MM.1S (cell line): Measurements from ENCODE around the gene ECHDC3.

Source experiments
- DNase-seq: peaks from one replicate; pipeline ENCODE4 v3.0.0-alpha.2; 2015
- H2AFZ ChIP-seq: fragments of 300-600 bp; sonication (generic); 2 replicates; pipeline ENCODE4 v1.6.0; 2016; ENCODE audit warnings: antibody characterized with exemption, low read length
- H3F3A ChIP-seq: fragments of 300-600 bp; sonication (generic); 2 replicates; pipeline ENCODE4 v1.6.1; 2016; ENCODE audit warnings: mild to moderate bottlenecking, antibody characterized with exemption, low read length, moderate library complexity, mixed read lengths; ENCODE audit not compliant: insufficient read depth
- H3K27ac ChIP-seq: fragments of 300-600 bp; sonication (generic); 2 replicates; pipeline ENCODE4 v1.5.1; 2016; ENCODE audit warnings: mild to moderate bottlenecking, low read length
- H3K27me3 ChIP-seq: fragments of 300-600 bp; sonication (generic); replicated peaks from 2 replicates; pipeline ENCODE4 v1.6.0; 2016; ENCODE audit warnings: low read length; ENCODE audit not compliant: insufficient read depth
- H3K36me3 ChIP-seq: fragments of 300-600 bp; sonication (generic); replicated peaks from 2 replicates; pipeline ENCODE4 v1.6.1; 2016; ENCODE audit warnings: mild to moderate bottlenecking, low read length, mixed read lengths; ENCODE audit not compliant: insufficient read depth
- H3K4me1 ChIP-seq: fragments of 300-600 bp; sonication (generic); 2 replicates; pipeline ENCODE4 v1.6.1; 2016; ENCODE audit warnings: low read length, mixed read lengths
- H3K4me2 ChIP-seq: fragments of 300-600 bp; sonication (generic); 2 replicates; pipeline ENCODE4 v1.6.0; 2016; ENCODE audit warnings: low read depth, low read length
- H3K4me3 ChIP-seq: fragments of 300-600 bp; sonication (generic); 2 replicates; pipeline ENCODE4 v1.5.1; 2016; ENCODE audit warnings: low read length, mixed read lengths
- H3K79me2 ChIP-seq: fragments of 300-600 bp; sonication (generic); 2 replicates; pipeline ENCODE4 v1.6.1; 2016; ENCODE audit warnings: mixed run types, low read length, mixed read lengths
- H3K9ac ChIP-seq: fragments of 300-600 bp; sonication (generic); 2 replicates; pipeline ENCODE4 v1.6.1; 2016; ENCODE audit warnings: low read length, mixed read lengths
- H3K9me2 ChIP-seq: fragments of 300-600 bp; sonication (generic); replicated peaks from 2 replicates; pipeline ENCODE4 v1.6.1; 2016; ENCODE audit warnings: mild to moderate bottlenecking, low read length, mixed read lengths; ENCODE audit not compliant: insufficient read depth
- H3K9me3 ChIP-seq: fragments of 300-600 bp; sonication (generic); replicated peaks from 2 replicates; pipeline ENCODE4 v1.6.1; 2016; ENCODE audit warnings: mild to moderate bottlenecking, low read length, mixed read lengths; ENCODE audit not compliant: insufficient read depth
- H4K20me1 ChIP-seq: fragments of 300-600 bp; sonication (generic); 2 replicates; pipeline ENCODE4 v1.6.1; 2016; ENCODE audit warnings: mild to moderate bottlenecking, low read length, moderate library complexity, mixed read lengths; ENCODE audit not compliant: insufficient read depth
- CTCF ChIP-seq: fragments of 300-600 bp; sonication (generic); IDR thresholded peaks from 2 replicates; pipeline ENCODE4 v1.5.1; 2016; ENCODE audit warnings: antibody characterized with exemption, low read length, mixed read lengths
- EZH2 ChIP-seq: fragments of 300-600 bp; sonication (generic); optimal IDR thresholded peaks from 2 replicates; pipeline ENCODE3; 2017; ENCODE audit warnings: low read depth, mild to moderate bottlenecking, antibody characterized with exemption, low read length, mixed read lengths
- EZH2phosphoT487 ChIP-seq: fragments of 300-600 bp; sonication (generic); IDR thresholded peaks from 2 replicates; pipeline ENCODE4 v1.6.1; 2018; ENCODE audit warnings: antibody characterized with exemption, low read length

ECHDC3 gene

DNA sequence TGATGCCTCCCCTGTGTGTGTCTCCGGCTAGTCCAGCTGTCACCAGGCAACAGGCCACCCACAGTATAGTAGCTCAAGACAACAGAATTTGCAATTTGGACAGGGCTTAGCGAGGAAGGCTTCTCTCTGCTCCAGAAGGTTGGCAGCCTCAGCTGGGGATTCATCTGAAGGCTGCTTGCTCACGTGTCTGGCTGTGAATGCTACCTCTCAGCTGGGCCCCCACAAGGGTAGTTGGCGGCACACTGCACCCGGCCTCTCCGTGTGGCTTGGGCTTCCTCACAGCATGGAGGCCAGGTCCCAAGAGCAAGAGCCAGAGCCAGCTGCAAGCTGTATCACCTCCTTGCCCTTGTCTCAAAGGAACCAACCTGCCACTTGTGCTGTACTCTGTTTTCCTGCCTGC lies 19.2 kb downstream of the ECHDC3 start:
- no peak overlapping the region for H2AFZ ChIP-seq
- no peaks in the 10 kb centered on the region for H3K9me3 ChIP-seq
- 0 out of 2 replicates have a peak, but pooled peaks cover 5% of the 10 kb centered on the region for H3K27me3 ChIP-seq
- no peaks in the 10 kb centered on the region for H3K36me3 ChIP-seq
- no peak overlapping the region for H3K27ac ChIP-seq
- no peak overlapping the region for H3K4me2 ChIP-seq
- H3K79me2 ChIP-seq: no peaks in the 10 kb centered on the region
- no peak overlapping the region for H3K9ac ChIP-seq
- no peak overlapping the region for H3K4me3 ChIP-seq
- no peaks in the 10 kb centered on the region for H4K20me1 ChIP-seq
- no peaks in the 10 kb centered on the region for H3K9me2 ChIP-seq
- TF ChIP-seq CTCF (no peak), EZH2 (no peak), EZH2phosphoT487 (no peak)
- no peaks in the 10 kb centered on the region for H3F3A ChIP-seq
- no peaks in the 10 kb centered on the region for H3K4me1 ChIP-seq
- DNase-seq: no peak

GRCh38 chr10:11762706-11763500 lies 20.7 kb downstream of the ECHDC3 start:
- H4K20me1 ChIP-seq: no peaks in the 10 kb centered on the region
- no peak overlapping the region for H3K4me2 ChIP-seq
- 0 out of 2 replicates have a peak, but pooled peaks cover 5% of the 10 kb centered on the region for H3K27me3 ChIP-seq
- H3K9ac ChIP-seq: no peak overlapping the region
- H2AFZ ChIP-seq: no peak overlapping the region
- H3F3A ChIP-seq: no peaks in the 10 kb centered on the region
- H3K9me2 ChIP-seq: no peaks in the 10 kb centered on the region
- H3K4me3 ChIP-seq: no peak overlapping the region
- no peaks in the 10 kb centered on the region for H3K9me3 ChIP-seq
- no peaks in the 10 kb centered on the region for H3K36me3 ChIP-seq
- H3K27ac ChIP-seq: no peak overlapping the region
- DNase-seq: no peak
- H3K4me1 ChIP-seq: no peaks in the 10 kb centered on the region
- H3K79me2 ChIP-seq: no peaks in the 10 kb centered on the region
- TF ChIP-seq CTCF (no peak), EZH2phosphoT487 (no peak), EZH2 (no peak)

DNA sequence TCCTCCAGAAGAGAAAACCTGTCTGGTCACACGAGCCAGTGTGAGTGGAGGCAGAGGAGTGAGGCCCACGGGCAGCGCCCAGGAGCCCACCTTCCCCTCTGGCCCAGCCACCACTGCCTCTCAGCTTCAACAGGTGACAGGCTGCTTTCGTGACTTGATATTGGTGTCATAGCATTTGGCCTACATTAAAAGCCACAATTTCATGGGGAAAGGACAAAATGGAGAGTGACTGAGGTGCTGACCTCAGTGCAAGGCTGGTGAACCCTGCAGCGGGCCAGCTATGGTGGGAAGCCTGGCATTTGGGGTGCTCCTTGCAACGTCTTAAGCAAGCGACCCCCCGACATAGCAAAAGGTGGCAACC lies 21.3 kb downstream of the ECHDC3 start:
- no peaks in the 10 kb centered on the region for H3K4me1 ChIP-seq
- no peak overlapping the region for H3K4me2 ChIP-seq
- H3K27ac ChIP-seq: no peak overlapping the region
- H3F3A ChIP-seq: no peaks in the 10 kb centered on the region
- H3K79me2 ChIP-seq: no peaks in the 10 kb centered on the region
- no peak overlapping the region for H2AFZ ChIP-seq
- no peaks in the 10 kb centered on the region for H4K20me1 ChIP-seq
- H3K27me3 ChIP-seq: 0 out of 2 replicates have a peak, but pooled peaks cover 5% of the 10 kb centered on the region
- H3K9ac ChIP-seq: no peak overlapping the region
- no peaks in the 10 kb centered on the region for H3K9me3 ChIP-seq
- no peak for TF ChIP-seq EZH2phosphoT487
- TF ChIP-seq EZH2: no peak
- TF ChIP-seq CTCF: no peak
- H3K36me3 ChIP-seq: no peaks in the 10 kb centered on the region
- no peak overlapping the region for H3K4me3 ChIP-seq
- no peak for DNase-seq
- no peaks in the 10 kb centered on the region for H3K9me2 ChIP-seq
